SK-N-SH (cell line): Measurements from ENCODE around the gene PRR11. TPM values are rescaled to one million over a fixed set of nuclear protein-coding genes. Genes with fewer than 3 reads are reported as not detected.

Source experiments
- CTCF ChIA-PET: fragments of 300-600, 350-600 bp; formaldehyde crosslinking; extraction: SDS; loops from one replicate; lab custom pipeline; 2021; lab: Yijun Ruan, JAX
- POLR2A ChIA-PET: fragments of 350-600 bp; sonication (Branson Sonifier 250); formaldehyde crosslinking; extraction: SDS; loops from one replicate; lab custom pipeline; 2020; ENCODE audit warnings: antibody characterized with exemption, inconsistent platforms; lab: Yijun Ruan, JAX
- DNase-seq: peaks from one replicate; pipeline ENCODE4 v3.0.0; 2012
- H2AFZ ChIP-seq: fragments of 200-600 bp; sonication (generic); 2 replicates; pipeline ENCODE4 v1.8.1; 2016; ENCODE audit warnings: antibody characterized with exemption, mild to moderate bottlenecking, low read depth
- H3F3A ChIP-seq: fragments of 200-600 bp; sonication (generic); replicated peaks from 2 replicates; pipeline ENCODE3; 2016; ENCODE audit warnings: antibody characterized with exemption, mild to moderate bottlenecking; ENCODE audit not compliant: insufficient read depth
- H3K27ac ChIP-seq, 2 experiments: fragments of 200-500 bp in 1 of 2; fragments of 200-600 bp in 1 of 2; sonication (Bioruptor generic) in 1 of 2; sonication (generic), shearing (Covaris generic) in 1 of 2; 2 replicates each; pipeline versions ENCODE4 v1.5.1 to v1.6.1; 2014 to 2016; ENCODE audit warnings: low read depth in 2 of 2, inconsistent platforms in 1 of 2, low read length in 1 of 2, mild to moderate bottlenecking in 1 of 2, mixed read lengths in 1 of 2
- H3K27me3 ChIP-seq: fragments of 200-600 bp; sonication (generic), shearing (Covaris generic); 2 replicates; pipeline ENCODE4 v1.6.1; 2016; ENCODE audit warnings: mixed run types; ENCODE audit not compliant: insufficient read depth
- H3K36me3 ChIP-seq, 2 experiments: fragments of 200-500 bp in 1 of 2; fragments of 200-600 bp in 1 of 2; sonication (Bioruptor generic) in 1 of 2; sonication (generic) in 1 of 2; replicated peaks in 1 of 2; 2 replicates each; pipeline versions ENCODE3 to v1.5.1; 2014 to 2016; ENCODE audit warnings: low read length in 1 of 2, mild to moderate bottlenecking in 1 of 2; ENCODE audit not compliant: insufficient read depth in 2 of 2, control insufficient read depth in 1 of 2
- H3K4me1 ChIP-seq, 2 experiments: fragments of 200-500 bp in 1 of 2; fragments of 200-600 bp in 1 of 2; sonication (Bioruptor generic) in 1 of 2; sonication (generic), shearing (Covaris generic) in 1 of 2; 2 replicates each; pipeline versions ENCODE4 v1.5.1 to v1.6.1; 2014 to 2016; ENCODE audit warnings: low read depth in 1 of 2, low read length in 1 of 2, mixed run types in 1 of 2; ENCODE audit not compliant: insufficient read depth in 2 of 2, control insufficient read depth in 1 of 2
- H3K4me2 ChIP-seq: fragments of 200-600 bp; sonication (generic), shearing (Covaris generic); 2 replicates; pipeline ENCODE4 v1.6.1; 2017; ENCODE audit warnings: mixed run types
- H3K4me3 ChIP-seq, 2 experiments: fragments of 200-500 bp in 1 of 2; fragments of 200-600 bp in 1 of 2; sonication (Bioruptor generic) in 1 of 2; sonication (generic), shearing (Covaris generic) in 1 of 2; 2 replicates each; pipeline versions ENCODE4 v1.5.1 to v1.8.1; 2014 to 2016; ENCODE audit warnings: low read depth in 2 of 2, inconsistent platforms in 1 of 2, low read length in 1 of 2, mild to moderate bottlenecking in 1 of 2, mixed read lengths in 1 of 2, moderate library complexity in 1 of 2
- H3K79me2 ChIP-seq: fragments of 200-600 bp; sonication (generic); 2 replicates; pipeline ENCODE4 v1.8.1; 2017; ENCODE audit warnings: mild to moderate bottlenecking; ENCODE audit not compliant: insufficient read depth
- H3K9ac ChIP-seq: fragments of 200-600 bp; sonication (generic); 2 replicates; pipeline ENCODE4 v1.6.1; 2017; ENCODE audit warnings: mixed run types
- H3K9me2 ChIP-seq: fragments of 200-600 bp; sonication (generic); 2 replicates; pipeline ENCODE4 v1.6.1; 2017; ENCODE audit warnings: mixed run types
- H3K9me3 ChIP-seq: fragments of 200-600 bp; sonication (generic); 2 replicates; pipeline ENCODE4 v1.6.1; 2017; ENCODE audit warnings: mixed run types, mild to moderate bottlenecking, moderate library complexity
- H4K20me1 ChIP-seq: fragments of 200-600 bp; sonication (generic); 2 replicates; pipeline ENCODE4 v1.6.1; 2017; ENCODE audit warnings: mild to moderate bottlenecking, mixed run types; ENCODE audit not compliant: insufficient read depth
- CHD2 ChIP-seq: fragments of 150-350 bp; IDR thresholded peaks from 2 replicates; pipeline ENCODE4 v1.6.1; 2018; ENCODE audit warnings: low read length; ENCODE audit not compliant: partially characterized antibody
- FOSL2 ChIP-seq: IDR thresholded peaks from 2 replicates; pipeline ENCODE4 v1.4.0; 2012; ENCODE audit warnings: low read depth, mild to moderate bottlenecking, moderate library complexity, borderline replicate concordance
- FOXM1 ChIP-seq: IDR thresholded peaks from 2 replicates; pipeline ENCODE4 v1.4.0; 2012; ENCODE audit warnings: low read depth, mild to moderate bottlenecking
- GATA2 ChIP-seq: sonication (generic); formaldehyde crosslinking; IDR thresholded peaks from 2 replicates; pipeline ENCODE4 v1.5.0; 2020; ENCODE audit warnings: mild to moderate bottlenecking, missing genetic modification reagents
- MEF2A ChIP-seq: IDR thresholded peaks from 2 replicates; pipeline ENCODE4 v1.4.0; 2012; ENCODE audit warnings: low read depth, borderline replicate concordance
- NFIC ChIP-seq: IDR thresholded peaks from 2 replicates; pipeline ENCODE4 v1.4.0; 2012; ENCODE audit warnings: borderline replicate concordance
- NRF1 ChIP-seq: IDR thresholded peaks from 2 replicates; pipeline ENCODE4 v1.6.1; 2012; ENCODE audit warnings: low read depth, mild to moderate bottlenecking, low read length
- PBX3 ChIP-seq: IDR thresholded peaks from 2 replicates; pipeline ENCODE4; 2012
- POLR2AphosphoS5 ChIP-seq: IDR thresholded peaks from 2 replicates; pipeline ENCODE4 v1.6.1; 2012; ENCODE audit warnings: low read depth, low read length
- RAD21 ChIP-seq: IDR thresholded peaks from 2 replicates; pipeline ENCODE4 v1.6.1; 2012; ENCODE audit warnings: mild to moderate bottlenecking, low read length
- SIN3A ChIP-seq: IDR thresholded peaks from 2 replicates; pipeline ENCODE4 v1.6.1; 2012; ENCODE audit warnings: low read depth, mild to moderate bottlenecking, low read length, moderate library complexity, borderline replicate concordance
- TAF1 ChIP-seq: IDR thresholded peaks from 2 replicates; pipeline ENCODE4 v1.6.1; 2012; ENCODE audit warnings: low read depth, mild to moderate bottlenecking, low read length, moderate library complexity, borderline replicate concordance
- USF2 ChIP-seq: fragments of 150-350 bp; IDR thresholded peaks from 2 replicates; pipeline ENCODE4 v1.6.1; 2017; ENCODE audit warnings: antibody characterized with exemption, low read length, low read depth, borderline replicate concordance
- ZBTB33 ChIP-seq: IDR thresholded peaks from 2 replicates; pipeline ENCODE4 v1.4.0; 2012; ENCODE audit warnings: low read depth, borderline replicate concordance
- WGBS: methylation state at CpG from one replicate; pipeline ENCODE4 v1.1.6; 2017; ENCODE audit warnings: low lambda C conversion rate; 5-methylcytosine and 5-hydroxymethylcytosine counted together
- polyA plus RNA-seq, 3 experiments: library from polyadenylated mRNA; depleted of rRNA; stranded (reverse); fragments of >200 nt; gene quantifications; 2 replicates each; pipeline ENCODE4 v1.2.3, GENCODE V29; 2012

The PRR11 gene
- polyA plus RNA-seq, 1 of the 3 experiments (the other 2 are of a cell fraction) = 25.8 TPM

- Histone ChIP-seq H3K9ac (no peak overlapping the region), H3K79me2 (peaks cover 22% of the 10 kb centered on the region; the same call in 1 of the 2 replicates), H3K4me1 (no peaks in the 10 kb centered on the region), H3K9me3 (no peaks in the 10 kb centered on the region), H3K9me2 (no peaks in the 10 kb centered on the region), H3K27ac (no peak overlapping the region), H3K27me3 (no peaks in the 10 kb centered on the region), H3K4me2 (no peak overlapping the region), H3K36me3 (peaks cover 0 to 19% of the 10 kb centered on the region in 2 experiments), H3F3A (no peaks in the 10 kb centered on the region), H3K4me3 (no peak overlapping the region), H2AFZ (no peak overlapping the region), H4K20me1 (no peaks in the 10 kb centered on the region)
- no peak for TF ChIP-seq ZBTB33
- TF ChIP-seq NFIC = no peak
- no peak for TF ChIP-seq FOSL2
- TF ChIP-seq POLR2AphosphoS5 = no peak
- no peak for TF ChIP-seq MEF2A
- no peak for TF ChIP-seq RAD21
- TF ChIP-seq GATA2 = no peak
- CTCF ChIA-PET = interaction anchor here (0.6 to 1.7 kb wide), 3 partner anchors 9 to 23 kb away, joined by 3 to 6 read pairs (median 3); no protein-coding TSS in a partner anchor
- POLR2A ChIA-PET = no interaction called here
- DNase-seq = no peak
- WGBS = 98% methylated on average over 3 of the region's 3 CpGs
Measured at GRCh38 chr17:59186850-59187249, 31.3 kb downstream of the PRR11 start.

- no peaks in the 10 kb centered on the region for H4K20me1 ChIP-seq
- 95% methylated on average over 2 of the region's 2 CpGs for WGBS
- no peak overlapping the region for H3K4me2 ChIP-seq
- no peaks in the 10 kb centered on the region for H3K79me2 ChIP-seq
- H3K36me3 ChIP-seq = peaks cover 12 to 24% of the 10 kb centered on the region in 2 experiments
- DNase-seq = no peak
- no peak overlapping the region for H3K27ac ChIP-seq
- no peaks in the 10 kb centered on the region for H3K27me3 ChIP-seq
- TF ChIP-seq FOXM1 (no peak), SIN3A (no peak)
- H3K4me3 ChIP-seq = no peak overlapping the region
- H3K9ac ChIP-seq = no peak overlapping the region
- no peaks in the 10 kb centered on the region for H3K9me2 ChIP-seq
- CTCF ChIA-PET = interaction anchor here (0.7 to 2.3 kb wide), 3 partner anchors 24 to 672 kb away, joined by 3 to 7 read pairs (median 5); no protein-coding TSS in a partner anchor
- no peaks in the 10 kb centered on the region for H3K4me1 ChIP-seq
- POLR2A ChIA-PET = interaction anchor here (0.6 kb wide), 1 partner anchor 12 kb away, joined by 3 read pairs; no protein-coding TSS in a partner anchor
- no peaks in the 10 kb centered on the region for H3F3A ChIP-seq
- no peak overlapping the region for H2AFZ ChIP-seq
- H3K9me3 ChIP-seq = no peaks in the 10 kb centered on the region
Measured at GRCh38 chr17:59190806-59191205, 35.3 kb downstream of the PRR11 start.

- Histone ChIP-seq H3K27me3 (no peaks in the 10 kb centered on the region), H2AFZ (no peak overlapping the region), H3K4me3 (no peak overlapping the region), H3K4me1 (no peaks in the 10 kb centered on the region), H4K20me1 (no peaks in the 10 kb centered on the region), H3K27ac (no peak overlapping the region), H3K9ac (no peak overlapping the region), H3K9me3 (no peaks in the 10 kb centered on the region), H3K36me3 (peaks cover 12 to 30% of the 10 kb centered on the region in 2 experiments), H3K9me2 (no peaks in the 10 kb centered on the region), H3F3A (no peaks in the 10 kb centered on the region), H3K79me2 (no peaks in the 10 kb centered on the region), H3K4me2 (no peak overlapping the region)
- 95% methylated on average over 3 of the region's 3 CpGs for WGBS
- TF ChIP-seq NRF1 (no peak), USF2 (no peak), CHD2 (no peak), GATA2 (no peak), TAF1 (no peak), ZBTB33 (no peak), PBX3 (no peak)
- POLR2A ChIA-PET = interaction anchor here (0.5 kb wide), 1 partner anchor 120 kb away, joined by 5 read pairs; no protein-coding TSS in a partner anchor
- CTCF ChIA-PET = no interaction called here
- DNase-seq = no peak
Measured at GRCh38 chr17:59193336-59193862, 37.9 kb downstream of the PRR11 start.
